ENCODE results near the gene POLR1A. TPM values are rescaled to one million over a fixed set of nuclear protein-coding genes. Genes with fewer than 3 reads are reported as not detected.

Gene POLR1A
- total and polyA plus RNA-seq, 7 donors, result 6.1 to 41.6 (median 27.0) TPM

- intact Hi-C loops (cut with DNase I), result no loop called here
- TF ChIP-seq CTCF (IDR thresholded peaks at IDR 0.05), result no peak
- DNase-seq (no peak), ATAC-seq (no peak)
- Histone ChIP-seq H3K36me3 (ENCODE audit: insufficient read depth in 1 of 2, low read depth in 1 of 2) (no peaks in the 10 kb centered on the region), H3K4me3 (no peak overlapping the region), H3K27ac (no peak overlapping the region), H3K9me3 (no peaks in the 10 kb centered on the region), H3K4me1 (peaks cover 11% of the 10 kb centered on the region), H3K27me3 (ENCODE audit: insufficient read depth in 3 of 3, low read length in 2 of 3) (no peaks in the 10 kb centered on the region)
- 61 to 73% (median 61%) methylated on average over 9 of the region's 9 CpGs for WGBS, 3 donors
Observed at GRCh38 chr2:85976106-85976920, 129.4 kb downstream of the POLR1A start.

GRCh38 chr2:85975581-85975980, 130.1 kb downstream of the POLR1A start:
- 52 to 70% (median 55%) methylated on average over 4 of the region's 4 CpGs for WGBS, 3 donors
- Histone ChIP-seq H3K4me1 (peaks cover 11% of the 10 kb centered on the region), H3K27ac (no peak overlapping the region), H3K9me3 (no peaks in the 10 kb centered on the region), H3K36me3 (ENCODE audit: insufficient read depth in 1 of 2, low read depth in 1 of 2) (no peaks in the 10 kb centered on the region), H3K27me3 (ENCODE audit: insufficient read depth in 3 of 3, low read length in 2 of 3) (no peaks in the 10 kb centered on the region), H3K4me3 (no peak overlapping the region)
- no peak for TF ChIP-seq CTCF (IDR thresholded peaks at IDR 0.05)
- ATAC-seq (no peak), DNase-seq (no peak)
- intact Hi-C loops (cut with DNase I), result no loop called here

DNA sequence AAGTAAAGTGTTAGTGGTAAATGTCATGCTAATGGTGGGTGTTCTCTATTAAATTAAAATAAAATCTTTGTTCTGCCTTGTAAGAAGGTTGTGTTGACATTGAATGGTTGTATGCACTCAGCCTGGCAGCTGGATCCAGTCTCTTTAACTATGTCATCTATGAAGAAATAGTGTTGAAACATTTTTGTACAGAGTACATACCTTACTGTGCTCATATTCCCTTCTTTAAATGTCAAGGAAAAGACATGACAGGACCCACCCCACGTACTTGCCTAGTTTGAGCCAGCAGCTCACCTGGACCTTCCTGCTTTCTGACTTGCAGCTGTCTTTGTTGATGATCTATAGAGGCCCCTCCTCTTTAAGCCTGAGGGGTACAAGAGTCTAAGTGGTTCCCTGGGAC, 131.3 kb downstream of the POLR1A start:
- Histone ChIP-seq H3K36me3 (ENCODE audit: insufficient read depth in 1 of 2, low read depth in 1 of 2) (no peaks in the 10 kb centered on the region), H3K9me3 (no peaks in the 10 kb centered on the region), H3K4me3 (no peak overlapping the region), H3K27me3 (ENCODE audit: insufficient read depth in 3 of 3, low read length in 2 of 3) (no peaks in the 10 kb centered on the region), H3K27ac (no peak overlapping the region), H3K4me1 (peaks cover 9% of the 10 kb centered on the region)
- TF ChIP-seq CTCF (IDR thresholded peaks at IDR 0.05), result no peak
- ATAC-seq (peak in 1 of 4 donors; percentile 69), DNase-seq (no peak)
- intact Hi-C loops (cut with DNase I), result no loop called here
- WGBS, 3 donors, result 40 to 70% (median 46%) methylated on average over 1 of the region's 1 CpG

DNA sequence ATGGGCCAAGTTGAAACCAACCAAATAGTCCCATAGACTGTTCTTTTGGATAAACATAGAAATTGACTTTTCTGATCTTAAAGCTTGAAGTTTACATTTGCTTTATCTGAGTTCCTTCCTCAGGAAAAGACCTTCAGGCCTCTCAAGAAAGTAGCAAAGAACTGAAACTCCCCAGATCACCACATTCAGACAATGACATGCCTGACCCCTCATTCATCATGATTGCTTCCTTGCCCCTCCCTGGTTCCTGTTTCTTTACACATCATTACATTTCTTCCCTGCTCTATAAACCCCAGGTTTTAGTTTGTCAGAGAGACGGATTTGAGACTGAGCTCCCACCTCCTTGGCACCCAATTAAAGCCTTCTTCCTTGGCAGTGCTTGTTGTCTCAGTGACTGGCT, 133.3 kb downstream of the POLR1A start:
- intact Hi-C loops (cut with DNase I), result no loop called here
- 67 to 74% (median 74%) methylated on average over 1 of the region's 1 CpG for WGBS, 3 donors
- no peak for TF ChIP-seq CTCF (IDR thresholded peaks at IDR 0.05)
- no peaks in the 10 kb centered on the region for H3K36me3 ChIP-seq (ENCODE audit: insufficient read depth in 1 of 2, low read depth in 1 of 2)
- H3K27ac ChIP-seq, result no peak overlapping the region
- no peak for DNase-seq
- H3K4me3 ChIP-seq, result no peak overlapping the region
- no peak for ATAC-seq
- H3K27me3 ChIP-seq (ENCODE audit: insufficient read depth in 3 of 3, low read length in 2 of 3), result no peaks in the 10 kb centered on the region
- no peaks in the 10 kb centered on the region for H3K9me3 ChIP-seq
- no peaks in the 10 kb centered on the region for H3K4me1 ChIP-seq

GRCh38 chr2:85971366-85971765, 134.3 kb downstream of the POLR1A start:
- H3K27ac ChIP-seq, result no peak overlapping the region
- H3K9me3 ChIP-seq, result no peaks in the 10 kb centered on the region

More at GRCh38 chr2:85971366-85971765, 134.3 kb downstream of the POLR1A start:
- no peak overlapping the region for H3K4me3 ChIP-seq
- DNase-seq (no peak), ATAC-seq (no peak)
- no peaks in the 10 kb centered on the region for H3K4me1 ChIP-seq
- no peak for TF ChIP-seq CTCF (IDR thresholded peaks at IDR 0.05)
- no peaks in the 10 kb centered on the region for H3K27me3 ChIP-seq (ENCODE audit: insufficient read depth in 3 of 3, low read length in 2 of 3)
- no peaks in the 10 kb centered on the region for H3K36me3 ChIP-seq (ENCODE audit: insufficient read depth in 1 of 2, low read depth in 1 of 2)
- intact Hi-C loops (cut with DNase I), result no loop called here

All from psoas muscle (tissue), 8 donors.